Esophagus (tissue), 2 donors: ENCODE measurements around the gene NEO1. TPM values are rescaled to one million over a fixed set of nuclear protein-coding genes. Genes with fewer than 3 reads are reported as not detected.
"Not testable (repeated sequence)": the region's sequence is repeated elsewhere in the genome, so short reads cannot be mapped to it uniquely, and the experiment has no call there.

ENCODE experiments used
- H3K27ac ChIP-seq, 2 donors: one replicate each; pipeline ENCODE4 v1.5.1; 2013; ENCODE audit warnings: low read depth in 2 of 2, mild to moderate bottlenecking in 2 of 2, inconsistent platforms in 1 of 2, low read length in 1 of 2, moderate library complexity in 1 of 2
- H3K27me3 ChIP-seq, 2 donors: one replicate each; pipeline ENCODE4 v1.6.1; 2013; ENCODE audit warnings: low read length in 2 of 2, control low read depth in 1 of 2, mild to moderate bottlenecking in 1 of 2; ENCODE audit not compliant: insufficient read depth in 2 of 2, control insufficient read depth in 1 of 2
- H3K36me3 ChIP-seq, 2 donors: one replicate each; pipeline ENCODE4 v1.6.1; 2013; ENCODE audit warnings: low read length in 1 of 2; ENCODE audit not compliant: control insufficient read depth in 2 of 2, insufficient read depth in 2 of 2
- H3K4me1 ChIP-seq, 2 donors: one replicate each; pipeline ENCODE4 v1.6.1; 2013; ENCODE audit warnings: low read length in 1 of 2; ENCODE audit not compliant: control insufficient read depth in 2 of 2, insufficient read depth in 2 of 2
- H3K4me3 ChIP-seq, 2 donors: one replicate each; pipeline ENCODE4 v1.5.1; 2013; ENCODE audit warnings: low read length in 2 of 2, mild to moderate bottlenecking in 2 of 2, low read depth in 1 of 2, moderate library complexity in 1 of 2
- H3K9me3 ChIP-seq, 2 donors: one replicate each; pipeline ENCODE4 v1.6.1; 2013; ENCODE audit warnings: mild to moderate bottlenecking in 2 of 2, low read depth in 1 of 2, low read length in 1 of 2, moderate library complexity in 1 of 2; ENCODE audit not compliant: control insufficient read depth in 2 of 2, insufficient read depth in 1 of 2
- WGBS, 2 donors: extraction: QIAGEN DNeasy Blood & Tissue Kit; methylation state at CpG; one replicate each; pipeline ENCODE4 v1.1.7; 2013; 5-methylcytosine and 5-hydroxymethylcytosine counted together
- polyA plus RNA-seq, 2 donors: library from polyadenylated mRNA; stranded (reverse); fragments of 200-250 nt; gene quantifications; one replicate each; pipeline ENCODE4 v1.2.3, GENCODE V29; 2013
- donor health status: healthy with polysubstance abuse.
- donor health status: Bipolar disorder and iron deficiency.

Gene NEO1
- polyA plus RNA-seq, 2 donors: 5.7 to 7.3 TPM

- WGBS, 2 donors: 63 to 83% methylated on average over 1 of the region's 1 CpG
- Histone ChIP-seq H3K36me3 (peaks cover 0 to 3% of the 10 kb centered on the region in 2 donors), H3K27me3 (no peaks in the 10 kb centered on the region), H3K4me3 (no peak overlapping the region), H3K4me1 (no peaks in the 10 kb centered on the region), H3K27ac (no peak overlapping the region), H3K9me3 (no peaks in the 10 kb centered on the region)
Observed at GRCh38 chr15:73143763-73144155, 91.5 kb downstream of the NEO1 start.

GRCh38 chr15:73146419-73146818 lies 94.2 kb downstream of the NEO1 start:
- H3K36me3 ChIP-seq: peaks cover 0 to 3% of the 10 kb centered on the region in 2 donors
- H3K27me3 ChIP-seq: no peaks in the 10 kb centered on the region
- no peaks in the 10 kb centered on the region for H3K9me3 ChIP-seq
- no peak overlapping the region for H3K4me3 ChIP-seq
- no peak overlapping the region for H3K27ac ChIP-seq
- H3K4me1 ChIP-seq: no peaks in the 10 kb centered on the region

- H3K36me3 ChIP-seq: no peaks in the 10 kb centered on the region
- H3K9me3 ChIP-seq: no peaks in the 10 kb centered on the region
- H3K4me1 ChIP-seq: no peaks in the 10 kb centered on the region
- no peak overlapping the region for H3K27ac ChIP-seq
- no peak overlapping the region for H3K4me3 ChIP-seq
- no peaks in the 10 kb centered on the region for H3K27me3 ChIP-seq
- 63% methylated on average over 2 of the region's 2 CpGs for WGBS, 2 donors
Observed at GRCh38 chr15:73150831-73151230, 98.6 kb downstream of the NEO1 start.

- Histone ChIP-seq H3K27ac (no peak overlapping the region), H3K4me1 (no peaks in the 10 kb centered on the region), H3K9me3 (peaks cover 0 to 9% of the 10 kb centered on the region in 2 donors), H3K36me3 (peaks cover 0 to 3% of the 10 kb centered on the region in 2 donors), H3K27me3 (no peaks in the 10 kb centered on the region), H3K4me3 (no peak overlapping the region)
- WGBS, 2 donors: 91 to 97% methylated on average over 1 of the region's 1 CpG
Observed at GRCh38 chr15:73153024-73153423, 100.8 kb downstream of the NEO1 start.

GRCh38 chr15:73153447-73153846 lies 101.2 kb downstream of the NEO1 start:
- Histone ChIP-seq H3K27me3 (no peaks in the 10 kb centered on the region), H3K36me3 (peaks cover 0 to 3% of the 10 kb centered on the region in 2 donors), H3K4me3 (no peak overlapping the region), H3K27ac (no peak overlapping the region), H3K4me1 (no peaks in the 10 kb centered on the region), H3K9me3 (peaks cover 0 to 9% of the 10 kb centered on the region in 2 donors)
- 95 to 98% methylated on average over 5 of the region's 5 CpGs for WGBS, 2 donors

- peaks cover 0 to 3% of the 10 kb centered on the region in 2 donors for H3K36me3 ChIP-seq
- no peaks in the 10 kb centered on the region for H3K27me3 ChIP-seq
- H3K9me3 ChIP-seq: peaks cover 0 to 9% of the 10 kb centered on the region in 2 donors
- WGBS, 2 donors: 95% methylated on average over 3 of the region's 3 CpGs
- H3K27ac ChIP-seq: no peak overlapping the region
- H3K4me1 ChIP-seq: no peaks in the 10 kb centered on the region
- no peak overlapping the region for H3K4me3 ChIP-seq
Observed at GRCh38 chr15:73156431-73157191, 104.3 kb downstream of the NEO1 start.

- H3K4me1 ChIP-seq: no peaks in the 10 kb centered on the region
- H3K9me3 ChIP-seq: peaks cover 0 to 4% of the 10 kb centered on the region in 2 donors
- WGBS, 2 donors: 74 to 78% methylated on average over 1 of the region's 1 CpG
Observed at GRCh38 chr15:73161546-73161945, 109.3 kb downstream of the NEO1 start.

GRCh38 chr15:73165435-73165834 lies 113.2 kb downstream of the NEO1 start:
- Histone ChIP-seq H3K27ac (no peak overlapping the region), H3K27me3 (no peaks in the 10 kb centered on the region), H3K4me3 (no peak overlapping the region), H3K4me1 (no peaks in the 10 kb centered on the region), H3K9me3 (no peaks in the 10 kb centered on the region), H3K36me3 (no peaks in the 10 kb centered on the region)
- WGBS, 2 donors: 90 to 93% methylated on average over 3 of the region's 3 CpGs

More at GRCh38 chr15:73161546-73161945, 109.3 kb downstream of the NEO1 start:
- Histone ChIP-seq H3K4me3 (no peak overlapping the region), H3K27ac (no peak overlapping the region), H3K36me3 (no peaks in the 10 kb centered on the region), H3K27me3 (no peaks in the 10 kb centered on the region)

- H3K27ac ChIP-seq: no peak overlapping the region
- no peaks in the 10 kb centered on the region for H3K4me1 ChIP-seq
- no peaks in the 10 kb centered on the region for H3K9me3 ChIP-seq
- no peaks in the 10 kb centered on the region for H3K27me3 ChIP-seq
- no peak overlapping the region for H3K4me3 ChIP-seq
- H3K36me3 ChIP-seq: no peaks in the 10 kb centered on the region
- WGBS, 2 donors: 81 to 94% methylated on average over 4 of the region's 4 CpGs
Observed at GRCh38 chr15:73165844-73166243, 113.6 kb downstream of the NEO1 start.

GRCh38 chr15:73166711-73167110 lies 114.4 kb downstream of the NEO1 start:
- H3K9me3 ChIP-seq, H3K4me3 ChIP-seq, H3K36me3 ChIP-seq, H3K27me3 ChIP-seq, H3K27ac ChIP-seq, H3K4me1 ChIP-seq: not testable (repeated sequence)
- WGBS, 2 donors: no CpG with 5 or more reads among the region's 1 CpG
